Endothelial cell of umbilical vein (primary cell): Measurements from ENCODE around the gene INHA.

ENCODE experiments used
- POLR2AphosphoS5 ChIP-seq: IDR thresholded peaks from 2 replicates; pipeline ENCODE4 v1.6.1; 2012; ENCODE audit warnings: low read depth, mild to moderate bottlenecking, control low read depth, low read length, moderate library complexity; ENCODE audit not compliant: insufficient read depth
- TF ChIP-seq, protein P1 (sequence below), 2 donors: IDR thresholded peaks; 1 replicate in 1 of 2; 2 replicates in 1 of 2; pipeline ENCODE4 v1.5.1; 2011; ENCODE audit warnings: low read length in 2 of 2, mild to moderate bottlenecking in 2 of 2, moderate library complexity in 2 of 2, control low read depth in 1 of 2, inconsistent platforms in 1 of 2, low read depth in 1 of 2; ENCODE audit not compliant: insufficient read depth in 1 of 2; ENCODE audit errors: extremely low read depth in 1 of 2

DNA sequence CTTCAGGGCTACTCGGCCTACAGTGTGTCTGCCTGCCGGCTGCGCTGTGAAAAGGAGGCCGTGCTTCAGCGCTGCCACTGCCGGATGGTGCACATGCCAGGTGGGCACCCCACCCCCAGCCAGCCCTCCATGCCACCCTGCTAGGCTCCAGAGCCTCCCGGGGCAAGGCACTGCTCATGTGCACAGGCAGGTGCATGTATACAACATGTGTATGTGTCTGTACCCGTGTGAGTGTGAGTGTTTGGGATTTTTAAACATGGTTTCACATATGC is 39.8 kb upstream of the INHA start:
- TF ChIP-seq, protein P1, sequence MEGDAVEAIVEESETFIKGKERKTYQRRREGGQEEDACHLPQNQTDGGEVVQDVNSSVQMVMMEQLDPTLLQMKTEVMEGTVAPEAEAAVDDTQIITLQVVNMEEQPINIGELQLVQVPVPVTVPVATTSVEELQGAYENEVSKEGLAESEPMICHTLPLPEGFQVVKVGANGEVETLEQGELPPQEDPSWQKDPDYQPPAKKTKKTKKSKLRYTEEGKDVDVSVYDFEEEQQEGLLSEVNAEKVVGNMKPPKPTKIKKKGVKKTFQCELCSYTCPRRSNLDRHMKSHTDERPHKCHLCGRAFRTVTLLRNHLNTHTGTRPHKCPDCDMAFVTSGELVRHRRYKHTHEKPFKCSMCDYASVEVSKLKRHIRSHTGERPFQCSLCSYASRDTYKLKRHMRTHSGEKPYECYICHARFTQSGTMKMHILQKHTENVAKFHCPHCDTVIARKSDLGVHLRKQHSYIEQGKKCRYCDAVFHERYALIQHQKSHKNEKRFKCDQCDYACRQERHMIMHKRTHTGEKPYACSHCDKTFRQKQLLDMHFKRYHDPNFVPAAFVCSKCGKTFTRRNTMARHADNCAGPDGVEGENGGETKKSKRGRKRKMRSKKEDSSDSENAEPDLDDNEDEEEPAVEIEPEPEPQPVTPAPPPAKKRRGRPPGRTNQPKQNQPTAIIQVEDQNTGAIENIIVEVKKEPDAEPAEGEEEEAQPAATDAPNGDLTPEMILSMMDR (IDR thresholded peaks at IDR 0.05; ENCODE audit: extremely low read depth in 1 of 2, insufficient read depth in 1 of 2, low read depth in 1 of 2, low read length in 2 of 2) = no peak
- no peak for TF ChIP-seq POLR2AphosphoS5
